ENCODE data around the gene PYROXD2.

GRCh38 chr10:98369801-98370200, 45.2 kb downstream of the PYROXD2 start:
- no peak for TF ChIP-seq CTCF (IDR thresholded peaks at IDR 0.05; ENCODE audit: poor library complexity, severe bottlenecking)
- no peak for TF ChIP-seq TAF1 (IDR thresholded peaks at IDR 0.05; ENCODE audit: low read depth)
- no peak for TF ChIP-seq EZH2 (IDR thresholded peaks at IDR 0.05; ENCODE audit: borderline replicate concordance, insufficient read depth, low read length, poor library complexity, severe bottlenecking)
- TF ChIP-seq POLR2AphosphoS5 (IDR thresholded peaks at IDR 0.05), result no peak
- TF ChIP-seq EP300 (conservative IDR thresholded peaks at IDR 0.05; ENCODE audit: poor library complexity, severe bottlenecking), result no peak
- TF ChIP-seq SMC3 (conservative IDR thresholded peaks at IDR 0.05; ENCODE audit: poor library complexity), result no peak
- TF ChIP-seq REST (IDR thresholded peaks at IDR 0.05; ENCODE audit: borderline replicate concordance), result no peak

All from neural cell (in vitro differentiated cells).